Inflammatory macrophage (primary cell): ENCODE data around the gene CD48.
A peak's percentile ranks its signal among the peaks of the same experiment; 100 is the strongest.
"Not testable (repeated sequence)": the region's sequence is repeated elsewhere in the genome, so short reads cannot be mapped to it uniquely, and the experiment has no call there.

Experiments used
- DNase-seq, 2 donors: peaks; one replicate each; pipeline ENCODE4 v3.0.0-alpha.2; 2020 to 2022

Gene CD48

GRCh38 chr1:160741612-160742348 lies 30.2 kb upstream of the CD48 start:
- no peak for DNase-seq

- no peak for DNase-seq
Observed at GRCh38 chr1:160741092-160741501, 29.5 kb upstream of the CD48 start.

- DNase-seq = no peak
Observed at GRCh38 chr1:160740133-160740688, 28.6 kb upstream of the CD48 start.

DNA sequence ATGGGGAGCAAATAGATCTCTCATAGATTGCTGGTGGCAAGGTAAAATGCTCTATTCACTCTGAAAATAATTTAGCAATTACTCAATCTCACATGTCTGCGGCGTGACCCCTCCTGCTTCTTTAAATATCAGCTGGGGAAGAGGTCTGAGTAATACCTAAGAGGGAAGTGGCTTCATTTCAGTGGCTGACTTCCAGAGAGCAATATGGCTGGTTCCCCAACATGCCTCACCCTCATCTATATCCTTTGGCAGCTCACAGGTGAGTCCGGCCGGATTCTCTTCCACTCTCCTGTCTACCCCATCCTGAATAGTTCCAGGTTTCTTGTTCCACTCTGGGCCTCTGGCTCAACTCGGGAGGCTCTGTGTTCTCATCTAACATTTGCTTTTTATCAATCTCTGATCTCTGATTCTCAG lies 27.5 kb upstream of the CD48 start, which contains the start of gene SLAMF7:
Gene SLAMF7, plus strand, starts transcription at position 150 of the 414 bp plus-strand sequence. Its CDS starts 55 bp downstream, at position 205.
- peak; percentile 85 for DNase-seq

DNA sequence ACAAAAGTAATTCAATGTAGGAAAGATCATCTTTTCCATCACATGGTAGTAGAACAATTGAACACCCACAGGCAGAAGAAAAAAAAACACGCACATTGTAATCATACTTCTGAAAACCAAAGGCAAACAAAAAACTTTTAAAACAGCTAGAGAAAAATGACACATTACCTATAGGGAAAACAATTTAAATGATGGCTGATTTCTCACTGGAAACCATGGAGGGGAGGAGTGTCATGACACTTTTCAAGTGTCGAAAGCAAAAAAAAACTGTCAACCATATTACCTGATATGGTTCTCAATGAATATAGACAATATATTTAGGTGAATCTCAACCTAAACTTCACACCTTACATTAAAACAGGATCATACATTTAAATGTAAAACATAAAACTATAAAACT lies 26.6 kb upstream of the CD48 start:
- DNase-seq = no peak

DNA sequence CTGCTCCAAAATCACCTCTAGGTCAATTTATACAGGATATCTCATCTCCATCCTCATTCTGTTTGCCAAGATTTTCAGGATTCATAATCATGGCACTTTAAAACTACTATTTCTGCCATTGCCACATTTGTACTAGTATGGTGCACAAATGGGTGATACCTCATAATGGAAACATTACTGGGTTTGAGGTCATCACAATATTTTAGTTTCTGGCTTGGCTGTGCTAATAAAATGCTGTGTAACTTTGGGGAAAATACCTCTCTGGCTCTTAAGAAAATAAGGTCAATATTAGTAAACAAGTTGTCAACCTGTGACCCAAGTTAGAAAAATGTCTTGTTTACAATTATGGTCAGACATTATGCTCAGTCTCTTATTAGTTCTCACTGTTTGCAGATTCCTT lies 22.7 kb upstream of the CD48 start:
- no peak for DNase-seq

DNA sequence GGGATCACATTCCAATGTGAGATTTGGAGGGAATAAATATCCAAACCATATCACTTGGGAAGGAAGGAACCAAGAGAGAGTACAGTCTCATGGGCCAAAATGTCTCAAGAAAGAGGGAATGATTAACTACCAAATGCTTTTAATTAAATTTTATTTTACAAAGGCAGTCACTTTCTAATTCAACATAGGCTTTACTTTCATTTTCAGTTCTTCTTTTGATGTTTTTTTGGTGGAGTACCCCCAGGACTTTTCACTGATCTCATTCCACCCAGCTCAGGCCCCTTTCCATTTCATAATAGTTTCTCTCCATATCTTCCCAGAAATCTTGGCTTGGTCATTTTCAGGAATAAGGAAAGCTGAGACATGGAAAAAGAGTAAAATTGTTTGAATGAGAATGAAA lies 22.3 kb upstream of the CD48 start:
- no peak for DNase-seq

DNA sequence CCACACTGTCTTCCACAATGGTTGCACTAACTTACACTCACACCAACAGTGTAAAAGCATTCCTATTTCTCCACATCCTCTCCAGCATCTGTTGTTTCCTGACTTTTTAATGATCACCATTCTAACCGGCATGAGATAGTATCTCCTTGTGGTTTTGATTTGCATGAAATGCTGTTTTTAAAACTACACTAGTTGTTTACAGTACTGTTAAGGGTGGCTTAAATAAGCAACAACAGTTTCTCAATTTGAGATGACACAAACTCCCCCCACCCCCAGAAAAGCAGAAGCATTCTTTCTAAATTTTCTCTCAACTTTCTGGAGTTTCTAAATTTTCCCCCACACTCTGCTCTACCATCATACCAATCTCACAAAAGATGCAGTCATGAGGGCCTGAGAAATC lies 20.4 kb upstream of the CD48 start:
- peak; percentile 78 to 79 for DNase-seq

DNA sequence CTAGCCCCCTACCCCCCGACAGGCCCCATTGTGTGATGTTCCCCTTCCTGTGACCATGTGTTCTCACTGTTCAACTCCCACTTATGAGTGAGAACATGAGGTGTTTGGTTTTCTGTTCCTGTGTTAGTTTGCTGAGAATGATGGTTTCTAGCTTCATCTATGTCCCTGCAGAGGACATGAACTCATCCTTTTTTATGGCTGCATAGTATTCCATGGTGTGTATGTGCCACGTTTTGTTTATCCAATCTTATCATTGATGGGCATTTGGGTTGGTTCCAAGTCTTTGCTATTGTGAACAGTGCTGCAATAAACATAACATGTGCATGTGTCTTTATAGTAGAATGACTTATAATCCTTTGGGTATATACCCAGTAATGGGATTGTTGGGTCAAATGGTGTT lies 19.9 kb upstream of the CD48 start:
- not testable (repeated sequence) for DNase-seq

DNA sequence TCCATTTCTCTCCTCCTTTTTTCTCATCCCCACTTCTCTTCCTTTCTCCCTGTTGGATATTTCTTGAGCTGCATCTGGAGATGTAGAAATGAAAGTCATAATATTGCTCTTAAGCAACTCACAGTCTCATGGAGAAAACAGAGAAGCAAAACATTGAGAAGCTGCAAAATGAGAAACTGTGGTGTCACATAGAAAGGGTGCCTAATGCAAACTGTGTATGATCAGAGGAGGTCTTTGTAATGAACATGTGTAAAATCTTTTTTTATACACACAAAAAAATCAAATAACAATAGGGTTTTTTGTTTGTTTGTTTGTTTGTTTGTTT lies 15.7 kb upstream of the CD48 start:
- peak; percentile 66 to 73 for DNase-seq

DNA sequence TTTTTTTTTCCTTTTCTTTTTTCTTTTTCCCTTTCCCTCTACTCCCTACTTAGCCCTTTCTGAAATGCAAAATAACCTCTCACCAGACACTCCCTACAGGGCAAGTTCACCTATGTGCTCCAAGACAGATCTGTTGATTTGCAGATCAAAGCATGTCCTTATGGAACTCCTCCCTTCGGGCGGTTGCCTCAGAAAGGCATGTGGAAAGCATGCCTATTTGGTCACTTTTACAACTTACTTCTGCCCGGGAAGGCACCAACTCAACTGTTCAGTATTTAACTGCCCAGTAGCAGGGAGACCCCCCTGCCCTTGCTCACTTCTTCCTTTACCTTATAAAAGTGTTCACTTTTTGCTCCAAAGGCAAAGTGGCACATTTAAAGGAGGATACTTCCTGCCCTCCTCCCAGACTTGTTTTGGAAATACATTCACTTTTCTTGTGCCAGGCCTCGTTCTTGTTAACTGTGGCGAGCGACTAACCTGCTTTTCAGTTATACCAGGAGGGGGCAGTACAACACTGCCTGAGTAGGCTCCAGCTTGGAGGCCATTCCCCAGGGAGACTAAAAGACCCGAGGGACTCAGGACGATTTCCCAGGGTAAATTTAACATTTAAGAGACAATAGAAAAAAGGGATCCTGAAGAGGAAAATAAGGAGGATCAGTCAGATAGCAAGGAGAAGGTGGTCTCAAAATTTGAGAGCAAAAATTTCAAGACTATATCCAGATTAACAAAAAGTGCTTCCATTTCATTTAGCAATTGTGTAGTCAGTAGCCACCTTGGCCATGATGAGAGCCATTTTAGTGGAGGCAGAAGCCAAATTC lies 15.1 kb upstream of the CD48 start:
- DNase-seq = peak; percentile 87 to 89

DNA sequence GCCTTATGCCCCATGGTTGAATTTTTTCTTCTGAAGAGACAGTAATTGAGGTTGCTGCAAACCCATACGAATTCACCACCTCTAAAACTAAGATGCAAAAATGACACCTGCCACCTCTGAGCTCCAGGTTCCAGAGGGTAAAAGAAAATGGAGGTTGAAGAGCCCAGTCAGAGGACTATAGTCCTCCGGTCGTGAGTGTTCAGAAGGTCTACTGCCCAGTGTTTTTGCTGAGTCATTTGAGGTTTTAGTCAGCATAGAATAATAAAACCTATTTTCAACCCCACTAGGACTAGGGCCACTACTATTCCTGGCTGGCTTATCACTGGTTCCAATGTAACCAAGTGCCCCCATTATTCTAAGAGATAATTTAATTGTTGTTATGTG lies 14.5 kb upstream of the CD48 start:
- DNase-seq = peak; percentile 7 to 27

DNA sequence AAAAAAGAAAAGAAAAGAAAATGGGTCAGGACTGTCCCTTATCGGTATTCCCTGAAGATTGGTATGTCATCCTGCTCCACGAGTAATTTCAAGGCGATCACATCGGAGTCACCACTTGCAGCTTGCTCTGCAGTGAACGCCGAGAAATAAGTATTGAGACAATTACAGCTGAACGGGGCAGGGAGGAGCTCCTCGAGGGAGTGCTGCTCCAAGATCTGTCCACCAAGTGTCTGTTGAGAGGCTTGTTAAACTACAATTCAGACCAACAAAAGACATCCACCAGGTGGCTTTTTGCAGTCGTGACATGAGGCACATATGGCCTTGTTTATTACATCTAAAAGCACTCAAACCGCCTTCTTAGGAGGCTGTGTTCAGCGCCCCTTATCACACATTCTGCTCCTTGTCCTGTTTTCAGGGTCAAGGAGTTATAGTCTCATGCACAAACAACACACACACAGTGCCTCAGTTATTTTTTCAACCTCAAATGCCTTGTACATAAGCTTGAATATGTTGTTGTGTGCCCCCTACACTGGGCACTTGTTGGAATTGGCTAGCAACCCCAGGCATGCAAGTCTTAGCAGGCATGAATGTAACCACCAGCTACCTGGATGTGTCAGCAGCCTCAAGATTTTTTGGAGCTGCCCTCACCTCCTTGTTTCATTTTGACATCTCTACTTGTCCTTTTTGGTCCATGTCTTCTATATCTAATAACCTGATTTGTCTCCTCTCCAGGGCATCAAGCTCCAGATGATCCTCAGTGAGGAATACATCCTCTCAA lies 13.0 kb upstream of the CD48 start:
- no peak for DNase-seq

DNA sequence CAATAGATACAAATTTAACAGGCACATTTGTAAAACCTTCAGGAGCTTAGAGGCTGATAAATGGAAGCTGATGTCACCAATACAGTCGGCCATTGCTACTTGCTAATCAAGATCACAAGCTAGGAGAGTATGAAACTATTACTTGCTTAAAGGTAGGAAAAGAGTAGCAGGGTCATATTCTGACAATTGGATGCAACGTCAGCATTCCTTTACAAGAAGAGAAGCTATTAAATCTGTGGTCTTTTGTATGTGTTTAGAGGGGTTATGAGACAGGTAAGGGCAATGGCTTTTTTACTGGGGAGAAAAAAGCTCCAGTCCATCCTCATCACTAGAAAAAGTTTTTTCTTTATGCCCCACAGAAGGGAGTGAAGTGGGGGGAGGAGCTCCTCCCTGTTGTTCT lies 11.7 kb upstream of the CD48 start:
- DNase-seq = no peak

- DNase-seq = no peak
Observed at GRCh38 chr1:160722726-160723125, 11.1 kb upstream of the CD48 start.

- DNase-seq = no peak
Observed at GRCh38 chr1:160721473-160721872, 9.9 kb upstream of the CD48 start.

DNA sequence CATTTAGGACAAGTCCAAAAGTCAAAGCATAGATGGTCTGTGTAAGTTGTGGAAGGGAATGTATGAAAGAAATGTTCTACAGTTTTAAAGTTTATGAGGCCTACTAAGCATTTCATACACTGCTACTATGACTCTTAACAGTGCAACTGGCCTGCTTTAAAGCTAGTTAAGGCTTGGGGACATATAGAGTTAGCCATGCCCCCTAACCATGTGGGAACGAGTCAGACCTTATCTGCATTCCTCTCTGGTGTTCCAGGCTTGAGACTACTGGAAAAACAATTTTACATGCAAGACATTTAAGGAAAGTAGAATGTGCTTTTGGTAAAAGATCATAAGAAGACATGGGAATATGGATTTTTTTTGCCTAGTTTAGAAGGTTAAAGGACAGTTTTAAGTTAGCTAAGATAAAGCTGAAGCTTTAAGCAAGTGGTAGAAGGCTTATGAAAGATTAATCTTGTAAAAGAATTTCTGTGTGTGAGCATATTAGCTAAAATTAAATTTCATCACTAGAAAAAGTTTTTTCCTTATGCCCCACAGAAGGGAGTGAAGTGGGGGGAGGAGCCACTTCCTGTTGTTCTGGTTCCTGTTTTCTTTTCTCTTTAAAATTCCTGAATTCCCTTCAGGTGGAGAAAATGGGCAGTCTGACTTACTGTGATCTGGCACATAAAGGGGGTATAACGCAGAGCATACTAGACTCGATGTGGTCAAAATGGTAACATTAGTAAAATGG lies 8.9 kb upstream of the CD48 start:
- peak; percentile 29 to 37 for DNase-seq

- DNase-seq = peak; percentile 32 to 44
Observed at GRCh38 chr1:160718210-160718609, 6.6 kb upstream of the CD48 start.

DNA sequence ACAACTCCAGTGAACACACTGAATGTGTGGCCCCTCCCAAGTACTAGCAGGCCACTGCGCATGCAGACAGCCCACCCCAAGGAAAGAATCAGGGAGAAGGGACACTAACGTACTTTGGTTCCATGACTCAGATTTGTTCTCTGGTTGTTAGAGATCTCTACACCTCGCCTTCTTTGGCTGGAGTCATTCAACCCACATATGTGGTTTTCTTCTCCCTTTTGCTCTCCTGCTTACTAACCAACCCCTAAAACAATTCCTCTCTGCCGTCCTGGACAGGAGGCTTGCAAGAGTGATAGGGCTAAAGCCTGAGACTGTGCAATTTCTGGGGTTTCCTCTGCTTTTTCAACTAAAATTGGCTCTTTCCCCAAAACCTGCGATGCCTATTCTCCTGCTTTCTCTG lies 5.7 kb upstream of the CD48 start:
- peak in 1 of 2 donors; percentile 47 for DNase-seq

DNA sequence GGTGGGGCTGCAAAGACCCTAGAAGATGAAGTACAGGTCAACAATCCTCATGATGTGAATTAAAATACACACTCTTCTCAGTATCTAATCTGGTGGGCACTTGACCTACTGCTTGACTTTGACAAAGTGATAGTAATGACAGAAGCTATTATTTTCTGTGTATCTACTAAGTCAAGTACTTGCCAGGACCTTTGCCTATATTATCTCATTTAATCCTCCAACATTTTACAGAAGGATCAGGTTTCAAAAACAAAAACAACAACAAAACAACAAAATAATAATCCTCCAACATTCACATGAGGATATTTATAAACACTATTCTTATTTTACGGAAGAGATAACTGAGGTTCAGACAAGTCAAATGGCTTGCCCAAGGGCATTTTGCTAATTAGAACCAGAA lies 4.4 kb upstream of the CD48 start:
- DNase-seq = no peak

DNA sequence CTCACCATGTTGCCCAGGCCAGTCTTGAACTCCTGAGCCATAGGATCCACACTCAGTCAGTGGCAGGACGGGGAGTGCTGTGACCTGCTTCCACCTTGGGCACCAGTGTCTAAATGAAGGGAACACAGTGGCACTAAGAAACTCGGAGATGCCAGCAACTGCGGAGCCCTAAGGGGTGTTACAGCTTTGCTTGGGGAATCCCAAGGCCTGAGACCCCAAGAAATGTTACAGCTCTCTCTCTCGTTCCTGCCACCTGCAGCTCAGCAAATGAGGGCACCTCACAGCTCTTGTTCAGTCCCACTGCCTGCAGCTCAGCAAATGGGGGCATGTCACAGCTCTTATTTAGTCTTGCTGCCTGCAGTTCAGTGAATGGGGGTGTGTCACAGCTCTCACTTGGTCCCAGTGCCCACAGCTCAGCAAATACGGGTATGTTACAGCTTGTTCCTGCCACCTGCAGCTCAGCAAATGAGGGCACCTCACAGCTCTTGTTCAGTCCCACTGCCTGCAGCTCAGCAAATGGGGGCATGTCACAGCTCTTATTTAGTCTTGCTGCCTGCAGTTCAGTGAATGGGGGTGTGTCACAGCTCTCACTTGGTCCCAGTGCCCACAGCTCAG lies 2.5 kb upstream of the CD48 start:
- DNase-seq = not testable (repeated sequence)

DNA sequence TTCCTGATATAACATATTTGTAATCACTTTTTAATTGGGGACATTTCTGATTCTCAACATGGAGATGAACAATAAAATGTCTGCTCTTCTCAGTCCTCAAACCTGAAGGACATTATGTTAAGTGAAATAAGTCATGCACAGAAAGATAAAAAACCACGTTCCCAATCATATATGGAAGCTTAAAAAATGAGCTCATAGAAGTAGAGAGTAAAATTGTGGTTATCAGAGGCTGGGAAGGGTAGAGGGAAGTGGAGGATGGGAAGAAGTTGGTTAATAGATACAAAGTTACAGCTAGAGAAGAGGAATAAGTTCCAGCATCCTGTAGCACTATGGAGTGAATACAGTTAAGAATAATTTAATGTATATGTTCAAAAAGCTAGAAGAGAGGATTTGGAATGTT lies 1.5 kb upstream of the CD48 start:
- peak; percentile 45 to 58 for DNase-seq
